Stimulated activated CD4-positive, alpha-beta T cell treated with anti-CD3 and anti-CD28 coated beads, Interleukin-15, amount 100 ng/mL, for 24 hours (primary cell): ENCODE measurements around the gene PTCHD4.
A peak's percentile ranks its signal among the peaks of the same experiment; 100 is the strongest.

Experiments
- DNase-seq: peaks from one replicate; pipeline ENCODE4 v3.0.0-alpha.2; 2020

PTCHD4 gene

GRCh38 chr6:48099713-48100587, 11.0 kb downstream of the PTCHD4 start:
- DNase-seq: no peak

DNA sequence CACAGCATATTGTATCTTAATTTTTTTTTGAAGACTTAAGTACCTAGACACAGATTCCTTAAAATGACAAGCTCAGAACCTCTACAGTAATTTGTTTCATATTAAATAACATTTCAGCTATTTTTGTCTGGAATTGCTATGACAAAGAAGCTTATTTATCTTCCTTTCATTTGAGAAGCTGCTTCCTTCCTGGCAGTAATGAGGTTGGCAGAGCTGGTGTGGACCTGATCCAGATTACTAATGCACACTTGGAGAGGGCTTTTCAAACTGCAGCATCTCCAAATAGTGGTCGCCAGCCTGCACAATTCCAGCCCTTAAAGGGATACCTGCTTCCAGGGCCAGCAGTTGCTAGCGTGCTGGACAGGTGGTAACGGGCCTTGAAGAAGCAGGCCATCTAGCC, 12.1 kb downstream of the PTCHD4 start:
- DNase-seq: no peak

DNA sequence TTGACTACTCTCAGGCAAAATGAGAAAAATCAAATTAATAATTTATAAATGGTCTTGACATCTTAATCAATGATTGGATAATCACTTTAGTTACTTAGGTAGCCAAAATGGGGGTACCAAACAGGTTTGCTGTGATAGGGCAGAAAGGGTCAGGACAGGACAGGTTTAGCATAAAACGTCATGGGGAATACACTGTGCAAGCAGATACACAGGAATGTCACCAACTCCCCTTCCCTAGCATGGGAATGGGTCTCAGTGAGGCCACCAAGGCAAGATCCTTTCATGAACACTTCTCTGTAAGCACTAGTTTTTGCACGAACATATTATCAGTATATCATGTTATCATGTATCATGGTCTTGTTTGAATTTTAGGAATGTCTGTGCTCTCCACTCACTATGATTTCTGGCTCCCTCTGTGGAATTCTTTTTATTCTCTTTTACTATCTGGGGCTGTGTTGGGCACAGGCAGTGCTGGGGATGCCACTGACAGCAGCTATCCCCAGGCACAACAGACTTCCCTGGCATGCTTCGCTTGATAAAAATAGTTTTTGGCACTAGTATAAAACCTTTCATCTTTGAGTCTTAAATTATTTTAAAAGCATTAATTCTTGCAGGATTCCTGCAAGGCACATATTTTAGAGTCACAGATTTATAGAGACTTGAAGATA, 18.3 kb downstream of the PTCHD4 start:
- DNase-seq: no peak

DNA sequence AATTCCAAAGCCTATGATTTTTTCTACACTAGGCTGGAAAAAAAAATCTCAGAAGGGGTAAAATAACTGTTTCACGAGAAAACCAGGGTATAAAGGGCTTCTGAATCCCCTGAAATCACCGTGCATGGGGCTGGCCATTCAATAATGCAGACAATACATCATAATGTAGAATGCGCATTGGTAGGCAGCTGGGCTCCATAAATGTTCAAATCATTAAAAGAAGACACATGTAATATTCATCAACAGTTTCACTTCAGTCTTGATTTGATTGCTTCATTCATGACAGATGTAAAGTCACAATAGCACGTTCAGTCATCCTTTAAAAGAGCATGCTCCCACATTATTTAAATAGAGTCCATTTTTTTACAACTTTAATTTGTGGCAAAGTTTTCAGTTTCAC, 20.5 kb downstream of the PTCHD4 start:
- DNase-seq: no peak

DNA sequence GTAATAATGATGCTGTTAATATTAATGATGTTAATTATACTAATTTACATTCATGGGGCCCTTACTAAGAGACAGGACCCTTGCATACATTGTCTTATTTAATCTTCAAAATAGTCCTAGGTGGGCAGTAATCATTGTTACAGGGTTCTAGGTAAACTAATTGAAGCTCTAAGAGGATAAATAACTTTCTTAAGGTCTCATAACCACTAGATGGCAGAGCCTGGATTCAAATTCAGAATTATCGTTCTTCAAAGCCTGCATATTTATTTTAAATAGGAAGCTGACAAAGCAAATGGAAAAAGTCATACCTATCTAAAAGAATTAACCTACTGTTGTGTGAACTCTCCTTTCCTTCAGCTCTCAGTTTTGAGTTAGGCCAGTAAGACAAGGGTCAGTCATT, 23.5 kb downstream of the PTCHD4 start:
- no peak for DNase-seq

DNA sequence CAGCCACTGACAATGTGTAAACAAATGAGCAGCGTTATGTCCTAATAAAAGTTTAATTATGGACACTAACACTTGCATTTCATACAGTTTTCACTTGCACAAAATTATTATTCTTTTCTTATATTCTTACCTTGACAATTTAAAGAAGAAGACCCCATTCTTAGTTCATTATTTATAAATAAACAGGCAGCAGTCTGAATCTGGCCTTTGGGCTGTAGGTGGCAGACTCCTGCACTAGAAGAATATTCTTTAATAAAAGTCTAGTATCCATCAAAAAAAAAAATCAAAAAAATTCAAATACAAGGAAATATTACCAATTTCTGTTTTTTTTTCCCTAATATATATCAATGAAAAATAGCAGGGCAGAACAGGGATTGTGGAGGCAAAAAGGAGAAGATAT, 24.8 kb downstream of the PTCHD4 start:
- DNase-seq: no peak

GRCh38 chr6:48085131-48085741, 25.8 kb downstream of the PTCHD4 start:
- DNase-seq: no peak

- DNase-seq: no peak
These were observed 26.8 kb downstream of the PTCHD4 start for GRCh38 chr6:48084201-48084600.

- DNase-seq: no peak
These were observed 30.6 kb downstream of the PTCHD4 start for GRCh38 chr6:48080227-48081009.

GRCh38 chr6:48078120-48078519, 32.9 kb downstream of the PTCHD4 start:
- no peak for DNase-seq

- DNase-seq: no peak
These were observed 35.8 kb downstream of the PTCHD4 start for GRCh38 chr6:48075181-48075580.

GRCh38 chr6:48073976-48074767, 36.8 kb downstream of the PTCHD4 start:
- DNase-seq: no peak

DNA sequence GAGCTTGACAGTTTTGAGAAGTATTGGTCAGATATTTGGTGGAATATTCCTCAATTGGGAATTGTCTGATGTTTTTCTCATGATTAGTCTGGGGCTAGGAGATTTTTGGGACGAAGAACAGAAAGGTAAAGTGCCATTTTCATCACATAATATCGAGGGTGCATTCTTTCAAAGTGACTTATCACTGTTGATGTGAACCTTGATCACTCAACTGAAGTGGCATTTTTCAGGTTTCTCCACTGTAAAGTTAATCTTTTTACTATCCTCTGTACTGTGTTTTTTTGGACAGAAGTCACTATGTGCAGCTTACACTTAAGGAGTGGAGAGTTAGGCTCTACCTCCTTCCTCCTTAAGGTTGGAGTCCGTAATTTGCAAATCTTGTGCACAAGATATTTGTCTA, 39.2 kb downstream of the PTCHD4 start:
- DNase-seq: no peak

DNA sequence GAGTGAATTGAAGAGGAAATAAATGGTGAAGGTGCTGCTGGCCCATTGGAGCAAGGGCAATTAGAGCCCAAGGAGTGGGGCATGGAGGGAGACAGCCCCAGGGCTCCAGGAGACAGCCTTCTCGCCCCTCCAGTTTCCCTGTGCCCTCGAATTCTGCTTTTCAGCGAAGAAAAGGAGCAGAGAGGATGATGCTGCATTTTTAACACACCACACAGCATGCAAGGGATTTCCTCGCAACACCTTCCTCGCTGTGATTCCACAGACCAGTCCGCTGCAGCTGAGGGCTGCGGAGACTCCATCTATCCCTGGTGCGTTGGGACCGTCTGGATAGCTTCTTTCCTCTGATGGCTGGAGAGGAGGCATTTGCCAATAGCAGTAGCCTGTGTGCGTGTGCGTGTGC, 41.7 kb downstream of the PTCHD4 start:
- no peak for DNase-seq

- DNase-seq: peak; percentile 2
These were observed 42.4 kb downstream of the PTCHD4 start for GRCh38 chr6:48068278-48069251.

DNA sequence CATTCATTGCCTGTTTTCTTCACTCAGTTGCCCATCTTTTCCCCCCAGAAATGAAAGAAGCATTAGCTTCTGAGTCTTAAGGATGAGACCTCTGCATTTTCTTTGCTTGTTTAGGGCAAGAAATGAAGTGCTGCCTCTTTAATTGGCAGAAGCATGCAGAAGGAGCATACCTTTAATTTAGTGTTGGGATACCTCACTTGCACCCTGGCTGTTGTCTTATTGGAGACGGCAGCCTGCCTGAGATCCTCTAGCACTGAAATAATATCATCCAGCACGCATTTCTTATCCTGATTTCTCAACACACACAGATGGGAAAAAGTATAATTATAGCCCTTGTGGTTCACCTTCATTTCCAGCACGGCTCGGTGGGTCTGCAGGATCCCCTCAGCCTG, 43.1 kb downstream of the PTCHD4 start:
- no peak for DNase-seq

DNA sequence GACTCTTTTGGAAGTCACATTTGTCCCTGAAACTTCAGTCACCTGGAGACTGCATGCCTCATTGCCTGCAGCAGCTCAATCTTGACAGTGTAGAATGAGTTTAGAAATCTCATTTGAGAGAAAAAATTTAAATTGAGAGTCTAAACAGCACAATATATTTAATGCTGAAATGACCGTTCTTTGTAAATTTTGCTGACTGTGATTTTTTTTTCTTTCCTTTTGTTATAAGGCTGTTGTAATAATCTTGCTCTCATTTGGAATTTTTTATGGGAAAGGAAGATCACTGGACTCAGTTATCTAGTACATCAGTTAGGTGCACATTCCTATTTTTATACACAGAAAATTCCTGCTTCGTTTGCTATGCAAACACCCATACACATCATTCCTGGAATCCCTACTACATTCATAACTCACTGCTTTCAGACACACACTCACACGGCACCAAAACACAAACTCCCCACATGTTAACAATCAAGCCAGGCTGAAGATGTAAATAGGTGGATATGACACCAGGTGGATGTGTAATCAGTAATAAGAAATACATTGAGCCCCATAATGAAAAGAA, 43.8 kb downstream of the PTCHD4 start:
- DNase-seq: no peak

DNA sequence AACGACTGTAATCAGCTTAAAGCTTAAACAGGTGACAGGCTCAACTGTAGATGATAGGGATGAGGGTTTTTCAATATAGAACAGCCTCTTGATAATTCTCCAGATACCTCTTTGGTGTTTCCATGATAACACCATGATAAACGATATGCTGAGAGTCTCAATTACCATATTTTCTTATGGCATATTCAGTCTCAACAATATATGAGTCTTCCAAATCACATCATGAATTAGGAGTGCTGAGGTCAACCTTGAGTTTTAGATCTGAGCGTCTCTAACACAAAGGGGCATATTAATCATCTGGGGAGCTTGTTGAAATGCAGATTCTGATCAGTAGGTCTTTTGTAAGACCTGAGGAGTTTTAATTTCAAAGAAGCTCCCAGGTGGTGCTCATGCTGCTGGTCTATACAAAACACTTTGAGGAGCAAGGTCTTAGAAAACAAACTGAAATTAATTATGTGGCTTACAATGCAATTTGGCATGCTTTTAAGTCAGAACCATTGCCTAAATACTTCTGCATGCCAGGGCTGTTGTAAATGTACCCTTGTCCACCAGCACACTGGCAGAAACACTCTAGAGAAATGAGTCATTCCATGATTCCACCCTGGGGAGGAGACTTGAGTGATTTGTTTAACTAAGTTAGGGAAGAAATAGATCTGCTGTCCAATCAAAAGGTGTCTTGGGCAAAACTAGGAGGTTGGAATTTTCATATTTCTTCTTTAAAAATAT, 49.6 kb downstream of the PTCHD4 start:
- DNase-seq: no peak
